HepG2 (cell line): ENCODE results near the gene UTP3. TPM values are rescaled to one million over a fixed set of nuclear protein-coding genes. Genes with fewer than 3 reads are reported as not detected.

Experiments used
- BHLHE40 ChIP-seq: IDR thresholded peaks from 2 replicates; pipeline ENCODE4 v1.6.1; 2011; ENCODE audit warnings: low read length, improper control_type of control experiment
- CBX5 ChIP-seq: sonication (generic); formaldehyde crosslinking; IDR thresholded peaks from 2 replicates; pipeline ENCODE4 v1.4.0; 2020; ENCODE audit warnings: missing genetic modification reagents, borderline replicate concordance
- CSRNP2 ChIP-seq: sonication (generic); formaldehyde crosslinking; conservative IDR thresholded peaks from 2 replicates; pipeline ENCODE4 v1.8.0; 2022; ENCODE audit warnings: low read depth, missing genetic modification reagents
- NAIF1 ChIP-seq: sonication (generic); formaldehyde crosslinking; IDR thresholded peaks from 2 replicates; pipeline ENCODE4 v1.5.0; 2020; ENCODE audit warnings: mild to moderate bottlenecking, missing genetic modification reagents, borderline replicate concordance
- NFATC3 ChIP-seq: sonication (generic); formaldehyde crosslinking; IDR thresholded peaks from 2 replicates; pipeline ENCODE4 v1.5.1; 2020; ENCODE audit warnings: mild to moderate bottlenecking, missing genetic modification reagents
- NKX3-1 ChIP-seq: sonication (generic); formaldehyde crosslinking; IDR thresholded peaks from 2 replicates; pipeline ENCODE4 v1.5.0; 2020; ENCODE audit warnings: missing genetic modification reagents
- PLSCR1 ChIP-seq: sonication (generic); formaldehyde crosslinking; IDR thresholded peaks from 2 replicates; pipeline ENCODE4 v1.5.0; 2020; ENCODE audit warnings: missing genetic modification reagents, mild to moderate bottlenecking, borderline replicate concordance
- SALL2 ChIP-seq: sonication (generic); formaldehyde crosslinking; IDR thresholded peaks from 2 replicates; pipeline ENCODE4 v1.8.1; 2023; ENCODE audit warnings: mild to moderate bottlenecking, missing genetic modification reagents, inconsistent platforms
- SIN3A ChIP-seq: IDR thresholded peaks from 2 replicates; pipeline ENCODE4 v1.6.1; 2011; ENCODE audit warnings: low read depth, mild to moderate bottlenecking, control low read depth, low read length, borderline replicate concordance
- SIX1 ChIP-seq: sonication (generic); formaldehyde crosslinking; IDR thresholded peaks from 2 replicates; pipeline ENCODE4 v1.4.0; 2020; ENCODE audit warnings: missing genetic modification reagents, borderline replicate concordance
- SMC3 ChIP-seq: IDR thresholded peaks from 2 replicates; pipeline ENCODE4 v1.6.1; 2011; ENCODE audit warnings: low read length, improper control_type of control experiment
- SPEN ChIP-seq: sonication (generic); formaldehyde crosslinking; IDR thresholded peaks from 2 replicates; pipeline ENCODE4 v1.5.1; 2020; ENCODE audit warnings: low read depth, mild to moderate bottlenecking, missing genetic modification reagents
- USF2 ChIP-seq, 2 experiments: sonication (generic) in 1 of 2; formaldehyde crosslinking in 1 of 2; IDR thresholded peaks; 2 replicates each; pipeline versions ENCODE4 v1.5.1 to v1.6.1; 2011 to 2020; ENCODE audit warnings: borderline replicate concordance in 1 of 2, low read depth in 1 of 2, low read length in 1 of 2, mild to moderate bottlenecking in 1 of 2, missing genetic modification reagents in 1 of 2, moderate library complexity in 1 of 2
- ZBTB38 ChIP-seq: sonication (generic); formaldehyde crosslinking; IDR thresholded peaks from 2 replicates; pipeline ENCODE4 v1.5.1; 2020; ENCODE audit warnings: mild to moderate bottlenecking, missing genetic modification reagents
- ZEB1 ChIP-seq: IDR thresholded peaks from 2 replicates; pipeline ENCODE4 v1.6.1; 2012; ENCODE audit warnings: mild to moderate bottlenecking, low read depth, inconsistent platforms; ENCODE audit not compliant: insufficient replicate concordance
- ZFP91 ChIP-seq: sonication (generic); formaldehyde crosslinking; IDR thresholded peaks from 2 replicates; pipeline ENCODE4 v1.9.0; 2022; ENCODE audit warnings: missing genetic modification reagents, mild to moderate bottlenecking, borderline replicate concordance
- ZMYM4 ChIP-seq: sonication (generic); formaldehyde crosslinking; IDR thresholded peaks from 2 replicates; pipeline ENCODE4 v1.8.1; 2023; ENCODE audit warnings: mild to moderate bottlenecking, missing genetic modification reagents
- ZNF460 ChIP-seq: sonication (generic); formaldehyde crosslinking; IDR thresholded peaks from 2 replicates; pipeline ENCODE4 v1.5.1; 2020; ENCODE audit warnings: missing genetic modification reagents, mild to moderate bottlenecking, borderline replicate concordance
- ZNF670 ChIP-seq: sonication (generic); formaldehyde crosslinking; IDR thresholded peaks from 2 replicates; pipeline ENCODE4 v1.8.0; 2022; ENCODE audit warnings: mild to moderate bottlenecking, missing genetic modification reagents, borderline replicate concordance
- ZSCAN21 ChIP-seq: sonication (generic); formaldehyde crosslinking; IDR thresholded peaks from 2 replicates; pipeline ENCODE4 v1.8.0; 2022; ENCODE audit warnings: mild to moderate bottlenecking, missing genetic modification reagents, moderate library complexity, borderline replicate concordance
- polyA plus RNA-seq, 8 experiments: library from polyadenylated mRNA; depleted of rRNA in 3 of 8; stranded (reverse) in 7 of 8; unstranded in 1 of 8; fragments of >200 nt; fragmentation: Illumina TruSeq in 4 of 8; extraction: Trizol in 4 of 8; gene quantifications; 2 replicates each; pipeline versions ENCODE4 v1.2.1 to v1.2.3, GENCODE V29; 2011 to 2016; ENCODE audit warnings: low read depth in 4 of 8, missing spikeins in 1 of 8, mixed read lengths in 1 of 8; ENCODE audit not compliant: insufficient read depth in 1 of 8
- total RNA-seq, 5 experiments: library from RNA; depleted of rRNA; stranded (reverse); fragments of >200 nt; fragmentation: Illumina TruSeq; extraction: Trizol; gene quantifications; 2 replicates each; pipeline ENCODE4 v1.2.3, GENCODE V29; 2016; ENCODE audit warnings: low read depth in 1 of 5
- TF ChIP-seq, protein P1 (sequence below): sonication (generic); formaldehyde crosslinking; IDR thresholded peaks from 2 replicates; pipeline ENCODE4 v1.4.0; 2020; ENCODE audit warnings: missing genetic modification reagents

UTP3 gene
- total and polyA plus RNA-seq, 2 of the 13 experiments (the other 11 are each of a cell fraction or from before 2014, with no cell fraction given), result 6.9 to 19.5 TPM

DNA sequence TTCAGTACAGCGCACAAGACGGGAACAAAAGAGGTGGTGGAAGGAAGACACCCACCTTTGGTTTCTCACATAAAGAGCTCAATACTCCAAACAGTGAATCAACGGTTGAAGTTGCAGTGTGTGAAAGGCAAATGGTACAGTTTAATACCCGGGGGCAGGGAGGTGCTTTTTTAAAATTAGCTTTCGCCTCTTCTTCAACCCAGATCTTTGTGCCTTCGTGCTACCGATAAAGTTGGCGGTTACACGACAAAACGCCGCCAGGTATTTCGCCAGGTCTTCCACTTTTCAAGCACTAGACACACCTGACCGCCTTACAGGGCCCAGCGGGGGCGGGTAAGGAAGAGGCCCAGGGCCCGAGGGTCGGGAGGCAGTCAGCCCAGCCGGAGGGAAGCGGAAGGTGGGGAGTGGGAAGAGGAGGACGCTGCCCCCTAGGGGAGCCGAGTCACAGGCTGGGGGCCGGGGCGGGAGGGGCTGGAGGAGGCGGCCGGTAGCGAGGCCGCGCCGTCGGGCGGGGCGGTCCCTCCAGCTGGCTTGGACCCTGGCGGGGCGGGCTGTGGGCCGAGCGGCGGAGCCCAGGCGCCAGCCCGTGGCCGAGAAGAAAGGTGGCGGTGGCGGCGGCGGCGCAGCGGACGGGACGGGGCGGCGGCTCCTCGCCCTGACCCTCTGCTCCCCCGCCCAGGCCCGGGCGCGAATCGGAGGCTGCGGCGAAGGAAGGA is 16.0 kb downstream of the UTP3 start (continued):
- no peak for TF ChIP-seq PLSCR1 (CRISPR knock-in tag)
- TF ChIP-seq ZEB1, result peak; percentile 81
- TF ChIP-seq SIN3A, result peak; percentile 27; the same call in 1 of the 2 replicates
- TF ChIP-seq NFATC3 (CRISPR knock-in tag), result no peak
- TF ChIP-seq CSRNP2, result no peak
- TF ChIP-seq, protein P1, sequence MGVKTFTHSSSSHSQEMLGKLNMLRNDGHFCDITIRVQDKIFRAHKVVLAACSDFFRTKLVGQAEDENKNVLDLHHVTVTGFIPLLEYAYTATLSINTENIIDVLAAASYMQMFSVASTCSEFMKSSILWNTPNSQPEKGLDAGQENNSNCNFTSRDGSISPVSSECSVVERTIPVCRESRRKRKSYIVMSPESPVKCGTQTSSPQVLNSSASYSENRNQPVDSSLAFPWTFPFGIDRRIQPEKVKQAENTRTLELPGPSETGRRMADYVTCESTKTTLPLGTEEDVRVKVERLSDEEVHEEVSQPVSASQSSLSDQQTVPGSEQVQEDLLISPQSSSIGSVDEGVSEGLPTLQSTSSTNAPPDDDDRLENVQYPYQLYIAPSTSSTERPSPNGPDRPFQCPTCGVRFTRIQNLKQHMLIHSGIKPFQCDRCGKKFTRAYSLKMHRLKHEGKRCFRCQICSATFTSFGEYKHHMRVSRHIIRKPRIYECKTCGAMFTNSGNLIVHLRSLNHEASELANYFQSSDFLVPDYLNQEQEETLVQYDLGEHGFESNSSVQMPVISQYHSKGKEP (CRISPR knock-in tag), result no peak
- TF ChIP-seq ZNF460 (CRISPR knock-in tag), result no peak
- peak; percentile 79 for TF ChIP-seq ZSCAN21 (CRISPR knock-in tag)
- no peak for TF ChIP-seq SMC3
- TF ChIP-seq NAIF1 (CRISPR knock-in tag), result no peak
- no peak for TF ChIP-seq USF2 (IDR thresholded peaks at IDR 0.05; ENCODE audit: low read depth, low read length)
- TF ChIP-seq USF2 (CRISPR knock-in tag; IDR thresholded peaks at IDR 0.05; ENCODE audit: borderline replicate concordance), result no peak
- TF ChIP-seq SIX1, result no peak
- no peak; the same call in 1 of the 2 replicates for TF ChIP-seq SALL2 (CRISPR knock-in tag)
- 0 out of 2 replicates have a peak, but pooled peaks have one; percentile 39 for TF ChIP-seq ZBTB38
- TF ChIP-seq SPEN (CRISPR knock-in tag), result peak; percentile 64
- peak; percentile 78 for TF ChIP-seq ZMYM4 (CRISPR knock-in tag)
- TF ChIP-seq NKX3-1 (CRISPR knock-in tag), result no peak
- TF ChIP-seq ZNF670 (CRISPR knock-in tag), result no peak
- no peak for TF ChIP-seq CBX5 (CRISPR knock-in tag)
- TF ChIP-seq ZFP91 (CRISPR knock-in tag), result 0 out of 2 replicates have a peak, but pooled peaks have one; percentile 22
- TF ChIP-seq BHLHE40, result no peak
